Adrenal gland (tissue), 12 donors: ENCODE measurements around the gene IFNL3. TPM values are rescaled to one million over a fixed set of nuclear protein-coding genes. Genes with fewer than 3 reads are reported as not detected.

Experiments
- DNase-seq, 7 donors: peaks; one replicate each; pipeline ENCODE4 v3.0.0-alpha.2; 2019 to 2020
- H3K27ac ChIP-seq, 5 donors: fragments of 200-600 bp; sonication (generic) in 4 of 5; 1 replicate in 3 of 5; 2 replicates in 2 of 5; pipeline versions ENCODE4 v1.5.1 to v1.8.0; 2016 to 2020; ENCODE audit warnings: mild to moderate bottlenecking in 1 of 5
- H3K27me3 ChIP-seq: fragments of 200-600 bp; 2 replicates; pipeline ENCODE4 v1.8.0; 2021
- H3K36me3 ChIP-seq, 2 donors: fragments of 200-600 bp; replicated peaks in 1 of 2; 1 replicate in 1 of 2; 2 replicates in 1 of 2; pipeline versions ENCODE4 v1.5.1 to v1.8.0; 2018 to 2022
- H3K4me1 ChIP-seq, 2 donors: fragments of 200-600 bp; replicated peaks in 1 of 2; 1 replicate in 1 of 2; 2 replicates in 1 of 2; pipeline versions ENCODE4 v1.5.1 to v1.8.0; 2018 to 2021
- H3K4me3 ChIP-seq, 4 donors: fragments of 200-600 bp; sonication (generic) in 3 of 4; one replicate each; pipeline ENCODE4 v1.5.1; 2016 to 2018
- H3K9me3 ChIP-seq, 3 donors: fragments of 200-600 bp; sonication (generic) in 1 of 3; replicated peaks in 1 of 3; 1 replicate in 2 of 3; 2 replicates in 1 of 3; pipeline versions ENCODE4 v1.5.1 to v1.8.0; 2016 to 2021
- POLR2A ChIP-seq, 2 donors: fragments of 450-650 bp; IDR thresholded peaks; one replicate each; pipeline ENCODE4 v1.6.1; 2017; ENCODE audit warnings: antibody characterized with exemption in 2 of 2, mild to moderate bottlenecking in 2 of 2, moderate library complexity in 1 of 2
- WGBS, 4 donors: extraction: QIAGEN DNeasy Blood & Tissue Kit in 2 of 4; methylation state at CpG; one replicate each; pipeline versions ENCODE4 v1.1.5 to v1.1.7; 2013 to 2017; 5-methylcytosine and 5-hydroxymethylcytosine counted together
- intact Hi-C, 2 donors: fragments of 100-400 bp; cut with DNase I; formaldehyde crosslinking; loops; one replicate each; pipeline versions ENCODE4 v1.14.1 to v1.15.0; 2022 to 2023
- polyA plus RNA-seq, 3 donors: library from polyadenylated mRNA; stranded (reverse); fragments of 200-250 nt in 2 of 3; fragments of 350-450 nt in 1 of 3; fragmentation: Illumina TruSeq in 1 of 3; extraction: RNeasy Lipid Tissue Mini Kit (QIAGEN cat#74804) in 1 of 3; gene quantifications; one replicate each; pipeline ENCODE4 v1.2.3, GENCODE V29; 2013 to 2014
- total RNA-seq, 9 donors: library from RNA; depleted of rRNA in 4 of 9; stranded (reverse); fragments of >200 nt in 4 of 9; fragments of 120-200 nt in 1 of 9; fragmentation: NEBNext Ultra II Directional in 1 of 9; extraction: Animal tissue kit (Norgen Biotek cat#: 25700) in 1 of 9; gene quantifications; one replicate each; pipeline versions ENCODE4 v1.1.0 to v1.2.4, GENCODE V29; 2013 to 2023
- TF ChIP-seq, protein P1 (sequence below), 6 experiments: fragments of 450-650 bp in 4 of 6; fragments of 200-600 bp in 2 of 6; sonication (generic) in 1 of 6; IDR thresholded peaks; 1 replicate in 5 of 6; 2 replicates in 1 of 6; pipeline versions ENCODE4 v1.5.1 to v1.8.0; 2016 to 2021; ENCODE audit warnings: antibody characterized with exemption in 6 of 6, mild to moderate bottlenecking in 2 of 6, moderate library complexity in 1 of 6
- donor health status: healthy with polysubstance abuse.
- donor health status: Bipolar disorder and iron deficiency.
- donor health status: DM: yes; HTN: yes; CAD: no.
- donor health status: DM: no; HTN: no; CAD: no.
- donor health status: DM: no; HTN: no; CAD: no.
- donor health status: DM: yes; HTN: yes; CAD: no.

The IFNL3 gene
- total and polyA plus RNA-seq, 12 donors, result not detected

DNA sequence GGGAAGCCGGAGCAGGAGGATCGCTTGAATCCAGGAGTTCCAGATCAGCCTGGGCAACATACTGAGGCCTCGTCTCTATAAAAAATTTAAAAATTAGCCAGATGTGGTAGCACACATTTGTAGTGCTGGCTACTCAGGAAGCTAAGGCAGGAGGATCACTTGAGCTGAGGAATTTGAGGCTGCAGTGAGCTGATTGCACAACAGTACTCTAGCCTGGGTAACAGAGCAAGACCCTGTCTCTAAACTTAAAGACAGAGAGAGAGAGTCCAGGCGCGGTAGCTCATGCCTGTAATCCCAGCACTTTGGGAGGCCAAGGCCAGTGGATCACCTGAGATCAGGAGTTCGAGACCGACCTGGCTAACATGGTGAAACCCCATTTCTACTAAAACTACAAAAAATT lies 4.4 kb downstream of the IFNL3 start:
- DNase-seq, result no peak
- Histone ChIP-seq H3K27ac (no peak overlapping the region), H3K9me3 (no peaks in the 10 kb centered on the region), H3K4me1 (no peaks in the 10 kb centered on the region), H3K4me3 (no peak overlapping the region), H3K27me3 (no peaks in the 10 kb centered on the region), H3K36me3 (no peaks in the 10 kb centered on the region)
- TF ChIP-seq, protein P1, sequence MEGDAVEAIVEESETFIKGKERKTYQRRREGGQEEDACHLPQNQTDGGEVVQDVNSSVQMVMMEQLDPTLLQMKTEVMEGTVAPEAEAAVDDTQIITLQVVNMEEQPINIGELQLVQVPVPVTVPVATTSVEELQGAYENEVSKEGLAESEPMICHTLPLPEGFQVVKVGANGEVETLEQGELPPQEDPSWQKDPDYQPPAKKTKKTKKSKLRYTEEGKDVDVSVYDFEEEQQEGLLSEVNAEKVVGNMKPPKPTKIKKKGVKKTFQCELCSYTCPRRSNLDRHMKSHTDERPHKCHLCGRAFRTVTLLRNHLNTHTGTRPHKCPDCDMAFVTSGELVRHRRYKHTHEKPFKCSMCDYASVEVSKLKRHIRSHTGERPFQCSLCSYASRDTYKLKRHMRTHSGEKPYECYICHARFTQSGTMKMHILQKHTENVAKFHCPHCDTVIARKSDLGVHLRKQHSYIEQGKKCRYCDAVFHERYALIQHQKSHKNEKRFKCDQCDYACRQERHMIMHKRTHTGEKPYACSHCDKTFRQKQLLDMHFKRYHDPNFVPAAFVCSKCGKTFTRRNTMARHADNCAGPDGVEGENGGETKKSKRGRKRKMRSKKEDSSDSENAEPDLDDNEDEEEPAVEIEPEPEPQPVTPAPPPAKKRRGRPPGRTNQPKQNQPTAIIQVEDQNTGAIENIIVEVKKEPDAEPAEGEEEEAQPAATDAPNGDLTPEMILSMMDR (IDR thresholded peaks at IDR 0.05), result no peak
- TF ChIP-seq POLR2A (IDR thresholded peaks at IDR 0.05), result no peak
- intact Hi-C loops, result no loop called here
- 86 to 92% (median 90%) methylated on average over 7 of the region's 7 CpGs for WGBS, 4 donors

DNA sequence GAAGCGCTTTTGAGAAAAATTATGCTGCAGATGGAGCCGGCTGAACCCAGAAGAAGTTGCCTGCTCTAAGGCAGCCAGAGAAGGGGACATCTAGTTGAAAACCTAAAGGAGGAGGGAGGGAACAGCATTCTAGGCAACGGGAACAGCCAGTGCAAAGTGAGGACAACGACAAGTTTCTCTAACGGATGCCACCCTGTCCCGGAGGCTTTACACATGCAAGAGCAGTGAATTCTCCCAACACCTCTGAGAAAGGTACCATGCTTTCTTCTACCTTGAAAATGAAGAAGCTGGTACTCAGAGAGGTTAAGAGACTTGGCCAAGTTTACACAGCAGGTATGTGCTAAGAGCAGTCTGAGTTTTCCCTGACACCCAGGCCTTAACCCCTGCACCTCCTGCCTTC lies 5.9 kb downstream of the IFNL3 start:
- H3K4me1 ChIP-seq, result no peaks in the 10 kb centered on the region
- DNase-seq, result no peak
- intact Hi-C loops, result no loop called here
- no peak overlapping the region for H3K27ac ChIP-seq
- 84 to 94% (median 93%) methylated on average over 6 of the region's 6 CpGs for WGBS, 4 donors
- H3K27me3 ChIP-seq, result no peaks in the 10 kb centered on the region
- H3K36me3 ChIP-seq, result no peaks in the 10 kb centered on the region
- no peaks in the 10 kb centered on the region for H3K9me3 ChIP-seq
- no peak overlapping the region for H3K4me3 ChIP-seq
- TF ChIP-seq POLR2A (IDR thresholded peaks at IDR 0.05), result no peak
- TF ChIP-seq, protein P1 (IDR thresholded peaks at IDR 0.05), result no peak

DNA sequence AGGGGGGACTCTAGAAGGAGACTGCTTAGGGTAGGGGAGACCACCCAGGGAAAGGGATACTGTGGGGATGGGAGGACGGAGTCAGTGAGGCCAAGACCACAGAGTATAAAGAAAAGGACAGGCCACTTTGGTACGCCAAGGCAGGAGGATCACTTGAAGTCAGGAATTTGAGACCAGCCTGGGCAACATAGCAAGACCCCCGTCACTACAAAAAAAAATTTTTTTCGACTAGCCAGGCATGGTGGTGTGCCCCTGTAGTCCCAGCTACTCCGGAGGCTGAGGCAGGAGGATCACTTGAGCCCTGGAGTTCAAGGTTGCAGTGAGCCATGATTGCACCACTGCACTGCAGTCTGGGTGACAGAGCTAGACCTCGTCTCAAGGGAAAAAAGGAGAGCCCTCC lies 6.6 kb downstream of the IFNL3 start:
- 70 to 76% (median 71%) methylated on average over 5 to 6 of the region's 6 CpGs for WGBS, 4 donors

DNA sequence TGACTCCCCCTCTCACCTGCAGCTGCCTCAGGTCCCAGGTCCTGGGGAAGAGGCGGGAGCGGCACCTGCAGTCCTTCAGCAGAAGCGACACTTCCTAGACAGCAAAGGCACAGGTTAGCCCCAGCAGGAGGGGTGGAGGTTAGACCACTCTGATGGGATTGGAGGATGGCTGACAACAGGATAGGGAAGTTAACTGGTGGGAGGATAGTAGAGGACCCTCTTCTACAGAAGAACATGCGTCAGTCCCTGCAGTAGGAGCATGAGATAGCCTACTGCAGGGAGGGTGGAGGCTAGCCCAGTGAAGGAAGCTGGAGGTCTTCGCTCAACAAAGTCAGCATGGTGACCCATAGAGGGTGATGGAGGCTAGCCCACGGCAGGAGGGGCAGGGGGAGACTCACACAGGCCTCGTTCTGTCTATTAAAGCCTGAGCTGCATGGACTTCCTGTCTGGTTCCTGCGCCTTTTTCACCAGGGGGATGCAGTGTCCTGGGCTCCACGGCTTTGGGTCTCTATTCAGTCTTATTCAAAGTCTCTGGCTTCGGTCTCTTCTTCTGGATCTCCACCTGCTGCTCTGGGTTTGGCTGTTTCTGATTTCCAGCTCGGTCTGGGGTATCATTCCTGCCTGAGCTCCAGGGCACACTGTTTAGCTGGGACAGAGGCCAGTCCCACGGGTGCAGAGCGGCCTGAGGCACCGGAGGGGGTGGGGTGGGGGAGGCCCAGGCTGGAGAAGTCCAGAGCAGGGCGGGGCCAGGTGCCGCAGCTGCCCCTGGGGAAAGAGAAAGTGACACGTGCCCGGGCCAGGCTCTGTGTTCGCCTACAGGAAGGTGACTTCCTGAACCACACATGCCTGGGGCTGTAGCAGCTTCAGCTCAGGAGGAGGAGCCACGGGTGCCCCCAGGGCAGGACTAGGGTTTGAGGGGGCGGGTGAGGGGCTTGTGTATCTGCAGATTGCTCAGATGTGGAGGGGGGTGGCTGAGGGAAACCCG lies 7.3 kb downstream of the IFNL3 start:
- no peak overlapping the region for H3K4me3 ChIP-seq
- WGBS, 4 donors, result 55 to 66% (median 56%) methylated on average over 15 to 22 of the region's 22 CpGs
- intact Hi-C loops, result no loop called here
- H3K4me1 ChIP-seq, result no peaks in the 10 kb centered on the region
- peaks cover 4% of the 10 kb centered on the region for H3K27me3 ChIP-seq
- no peak for TF ChIP-seq POLR2A (IDR thresholded peaks at IDR 0.05)
- TF ChIP-seq, protein P1 (IDR thresholded peaks at IDR 0.05), result no peak
- H3K9me3 ChIP-seq, result no peaks in the 10 kb centered on the region
- H3K27ac ChIP-seq, result no peak overlapping the region
- no peak for DNase-seq
- H3K36me3 ChIP-seq, result no peaks in the 10 kb centered on the region

More for the DNA sequence above, 6.6 kb downstream of the IFNL3 start:
- no peak overlapping the region for H3K27ac ChIP-seq
- H3K36me3 ChIP-seq, result no peaks in the 10 kb centered on the region
- TF ChIP-seq, protein P1 (IDR thresholded peaks at IDR 0.05), result no peak
- TF ChIP-seq POLR2A (IDR thresholded peaks at IDR 0.05), result no peak
- H3K9me3 ChIP-seq, result no peaks in the 10 kb centered on the region
- no peak overlapping the region for H3K4me3 ChIP-seq
- no peak for DNase-seq
- H3K27me3 ChIP-seq, result peaks cover 4% of the 10 kb centered on the region
- intact Hi-C loops, result no loop called here
- no peaks in the 10 kb centered on the region for H3K4me1 ChIP-seq
